NT2/D1 (cell line): Measurements from ENCODE around the gene AHDC1.

Experiments used
- SUZ12 ChIP-seq: IDR thresholded peaks from 2 replicates; pipeline ENCODE4 v1.6.1; 2011; ENCODE audit not compliant: insufficient read length, insufficient read depth; ENCODE audit errors: extremely low read depth
- YY1 ChIP-seq: IDR thresholded peaks from 2 replicates; pipeline ENCODE4 v1.6.1; 2011; ENCODE audit not compliant: insufficient read length, insufficient read depth
- ZNF274 ChIP-seq: IDR thresholded peaks from 2 replicates; pipeline ENCODE4 v1.6.1; 2011; ENCODE audit warnings: mild to moderate bottlenecking, low read depth, low read length

GRCh38 chr1:27602462-27603308 lies 1.3 kb downstream of the AHDC1 start:
- no peak for TF ChIP-seq ZNF274
- TF ChIP-seq YY1 = no peak
- no peak for TF ChIP-seq SUZ12
